Activated CD8-positive, alpha-beta memory T cell treated with anti-CD3 and anti-CD28 coated beads for 4 hours (primary cell): ENCODE results near the gene ALCAM.
"Not testable (repeated sequence)": the region's sequence is repeated elsewhere in the genome, so short reads cannot be mapped to it uniquely, and the experiment has no call there.

Experiments used
- DNase-seq, 2 donors: peaks; one replicate each; pipeline ENCODE4 v3.0.0-alpha.2; 2020; ENCODE audit warnings: low read depth in 2 of 2

The ALCAM gene

DNA sequence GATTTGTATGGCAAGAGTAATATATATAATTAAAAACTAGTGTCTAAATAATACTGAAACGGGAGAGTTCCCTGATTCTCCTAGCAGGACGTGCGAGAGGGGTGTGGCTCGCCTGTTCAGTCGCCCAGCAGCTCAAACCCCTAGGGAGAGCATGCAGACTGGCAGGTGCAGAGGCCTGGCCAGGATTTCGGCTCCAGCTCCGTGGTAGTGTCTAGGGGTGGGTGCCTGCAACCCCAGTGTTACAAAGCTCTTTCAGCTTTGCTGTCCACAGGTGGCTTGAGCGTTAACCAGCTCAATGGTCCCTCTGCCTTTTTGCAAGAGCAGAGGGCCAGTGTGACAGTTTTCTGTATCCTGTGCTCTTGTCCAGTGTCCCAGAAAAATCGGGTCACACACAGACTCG, 226.6 kb downstream of the ALCAM start:
- DNase-seq, result no peak

DNA sequence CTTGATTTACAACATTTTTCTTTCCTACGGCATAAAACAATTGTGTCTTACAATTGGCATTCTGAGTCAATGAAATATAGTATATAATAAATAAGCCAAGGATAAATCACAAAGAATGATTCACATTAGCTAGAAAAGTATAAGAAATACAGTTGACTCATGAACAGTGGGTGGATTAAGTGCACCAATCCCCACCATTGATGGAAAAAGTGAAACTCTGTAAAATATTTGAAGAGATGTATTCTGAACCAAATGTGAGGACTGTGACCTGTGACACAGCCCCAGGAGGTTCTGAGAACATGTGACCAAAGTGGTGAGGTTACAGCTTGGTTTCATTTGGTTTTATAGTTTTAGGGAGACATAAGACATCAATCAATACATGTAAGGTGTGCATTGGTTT, 227.5 kb downstream of the ALCAM start:
- DNase-seq, result no peak

DNA sequence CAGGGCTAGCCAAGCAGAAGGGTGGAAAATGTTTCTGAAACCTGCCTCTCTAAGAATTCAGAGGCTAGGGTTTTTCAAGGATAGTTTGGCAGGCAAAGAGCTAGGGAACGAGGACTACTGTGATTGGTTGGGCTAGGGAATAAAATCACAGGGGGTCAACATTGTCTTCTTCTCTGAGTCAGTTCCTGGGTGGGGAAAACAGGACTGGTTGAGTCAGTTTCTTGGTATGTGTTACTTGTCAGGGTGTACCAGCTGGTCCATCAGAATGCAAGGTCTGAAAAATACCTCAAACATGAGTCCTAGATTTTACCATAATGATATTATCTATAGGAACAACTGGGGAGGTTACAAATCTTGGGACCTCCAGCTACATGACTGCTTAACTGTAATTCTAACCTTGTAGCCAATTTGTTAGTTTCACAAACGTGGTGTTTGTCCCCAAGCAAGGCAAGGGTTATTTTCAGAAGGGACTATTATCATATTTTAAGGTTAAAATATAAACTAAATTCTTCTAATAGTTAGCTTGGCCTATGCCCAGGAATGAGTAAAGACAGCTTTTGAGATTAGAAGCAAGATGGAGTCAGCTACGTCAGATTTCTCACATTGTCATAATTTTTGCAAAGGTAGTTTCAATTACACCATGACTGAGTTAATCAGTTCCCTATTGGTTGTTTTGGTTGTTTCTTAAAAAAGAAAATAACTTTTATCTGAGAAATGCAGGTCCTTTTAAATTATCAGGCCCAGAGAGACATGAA, 231.5 kb downstream of the ALCAM start:
- no peak for DNase-seq

- DNase-seq, result no peak
These were observed 232.6 kb downstream of the ALCAM start for GRCh38 chr3:105599350-105599749.

DNA sequence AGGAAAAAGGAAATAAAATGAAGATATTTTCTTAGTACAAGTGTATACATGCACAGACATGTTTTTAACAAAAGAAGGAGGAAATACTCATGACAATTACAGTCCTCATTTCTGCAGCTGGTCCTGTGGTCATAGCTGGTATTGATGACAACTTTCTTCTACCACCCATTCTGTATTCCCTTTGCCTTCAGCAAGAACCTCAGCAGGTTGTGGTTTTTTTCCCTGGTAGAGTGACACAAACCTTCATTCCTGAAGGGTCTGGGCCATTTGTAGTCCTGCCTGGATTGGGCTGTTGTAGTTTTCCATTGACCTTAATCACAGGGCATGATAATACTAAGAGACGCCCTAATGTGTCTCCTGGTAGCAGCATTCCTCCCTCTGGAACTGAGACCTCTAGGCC, 235.0 kb downstream of the ALCAM start:
- DNase-seq, result not testable (repeated sequence)

DNA sequence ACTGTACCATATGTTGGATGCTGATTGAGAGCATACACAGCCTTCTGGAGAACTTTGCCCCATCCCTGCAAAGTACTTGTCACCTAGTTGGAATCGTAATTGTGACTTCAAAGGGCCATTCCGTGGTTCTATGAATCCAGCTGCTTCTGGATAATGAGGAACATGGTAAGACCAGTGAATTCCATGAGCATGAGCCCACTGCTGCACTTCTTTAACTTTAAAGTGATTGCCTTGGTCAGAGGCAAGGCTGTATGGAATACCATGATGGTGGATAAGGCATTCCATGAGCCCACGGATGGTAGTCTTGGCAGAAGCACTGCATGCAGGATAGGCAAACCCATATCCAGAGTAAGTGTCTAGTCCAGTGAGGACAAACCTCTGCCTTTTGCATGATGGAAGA, 235.6 kb downstream of the ALCAM start:
- not testable (repeated sequence) for DNase-seq

DNA sequence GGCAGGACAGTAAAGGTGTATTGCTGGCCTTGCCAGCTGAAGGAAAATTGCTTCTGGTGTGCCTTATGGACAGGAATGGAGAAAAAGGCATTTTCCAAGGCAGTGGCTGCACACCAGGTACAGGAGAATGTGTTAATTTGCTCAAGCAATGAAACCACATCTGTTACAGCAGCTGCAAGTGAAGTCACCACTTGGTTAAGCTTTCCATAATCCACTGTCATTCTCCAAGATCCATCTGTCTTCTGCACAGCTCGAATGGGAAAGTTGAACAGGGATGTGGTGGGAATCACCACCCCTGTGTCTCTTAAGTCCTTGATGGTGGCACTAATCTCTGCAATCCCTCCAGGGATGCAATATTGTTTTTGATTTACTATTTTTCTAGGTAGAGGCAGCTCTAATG, 236.8 kb downstream of the ALCAM start:
- DNase-seq, result not testable (repeated sequence)

DNA sequence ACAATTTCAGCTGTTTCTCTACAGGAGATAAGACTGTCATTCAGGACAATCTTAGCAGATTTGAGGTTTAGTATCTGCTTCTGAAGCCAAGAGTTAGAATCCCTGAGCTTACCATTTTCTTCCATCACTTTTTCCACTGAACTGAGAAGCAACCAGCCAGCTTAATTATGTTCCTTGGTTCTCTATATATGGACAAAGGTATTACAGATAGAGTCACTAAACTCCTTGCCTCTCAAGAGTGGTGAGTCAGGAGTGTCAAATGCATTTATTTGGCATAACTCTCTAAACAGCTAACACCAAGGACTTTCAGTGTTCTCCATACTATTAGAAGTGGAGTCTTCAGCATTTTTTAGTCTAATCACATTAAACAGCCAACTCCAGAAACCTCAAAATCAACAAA, 239.3 kb downstream of the ALCAM start:
- no peak for DNase-seq

DNA sequence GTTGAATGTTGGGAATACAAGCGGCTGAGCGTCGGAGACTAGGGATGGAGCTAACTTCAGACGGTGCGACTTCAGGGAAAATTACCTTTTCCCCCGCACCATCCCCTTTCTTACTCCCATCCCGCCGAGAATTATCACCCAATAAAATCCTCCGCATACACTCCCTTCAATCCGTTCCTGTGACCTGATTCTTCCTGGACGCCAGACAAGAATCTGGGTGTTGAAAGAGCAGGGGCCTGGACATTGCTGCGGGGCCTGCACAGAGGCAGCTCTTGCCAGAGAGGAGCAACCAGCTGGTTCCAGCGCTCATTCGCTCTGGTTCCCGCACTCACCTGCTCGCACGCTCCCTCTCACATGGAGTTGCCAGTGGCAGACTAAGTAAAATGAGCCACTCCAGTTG, 241.9 kb downstream of the ALCAM start:
- no peak for DNase-seq

- no peak for DNase-seq
These were observed 243.8 kb downstream of the ALCAM start for GRCh38 chr3:105610473-105610872.

DNA sequence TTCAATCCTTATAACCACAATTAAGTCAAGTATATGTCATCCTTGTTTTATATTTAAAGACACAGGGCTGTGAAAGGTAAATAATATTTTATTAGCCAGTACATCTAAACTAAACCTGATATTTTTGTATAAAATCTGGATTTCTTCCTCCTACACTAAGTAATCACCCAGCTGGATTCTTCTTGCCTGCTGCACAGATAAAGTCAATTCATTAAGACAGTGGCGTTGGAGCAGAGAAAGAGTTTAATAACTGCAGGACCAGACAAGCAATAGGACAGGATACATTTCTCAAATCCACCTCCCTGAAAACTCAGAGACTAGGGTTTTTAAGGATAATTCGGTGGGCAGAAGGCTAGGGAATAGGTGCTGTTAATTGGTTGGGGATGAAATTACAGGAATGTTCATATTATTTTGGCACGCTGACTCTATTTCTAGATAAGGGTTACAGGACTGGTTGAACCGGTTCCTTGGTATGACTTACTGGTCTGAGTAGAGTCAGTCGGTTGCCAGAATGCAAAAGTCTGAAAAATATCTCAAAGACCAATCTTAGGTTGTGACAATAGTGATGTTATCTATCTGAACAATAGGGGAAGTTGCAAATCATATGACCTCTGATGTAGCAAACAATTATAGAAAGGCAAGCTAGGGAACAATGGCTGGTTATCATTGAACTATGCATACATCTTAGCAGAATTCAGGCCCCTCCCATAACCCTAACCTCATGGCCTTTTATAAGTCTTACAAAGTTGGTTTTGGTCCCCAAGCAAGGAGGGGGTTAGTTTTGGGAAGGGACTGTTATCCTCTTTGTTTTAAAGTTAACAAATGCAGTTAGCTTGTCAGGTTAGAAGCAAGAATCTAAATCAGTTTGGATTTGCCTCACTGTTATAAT, 244.8 kb downstream of the ALCAM start:
- DNase-seq, result no peak

GRCh38 chr3:105613120-105613519, 246.4 kb downstream of the ALCAM start:
- DNase-seq, result no peak

DNA sequence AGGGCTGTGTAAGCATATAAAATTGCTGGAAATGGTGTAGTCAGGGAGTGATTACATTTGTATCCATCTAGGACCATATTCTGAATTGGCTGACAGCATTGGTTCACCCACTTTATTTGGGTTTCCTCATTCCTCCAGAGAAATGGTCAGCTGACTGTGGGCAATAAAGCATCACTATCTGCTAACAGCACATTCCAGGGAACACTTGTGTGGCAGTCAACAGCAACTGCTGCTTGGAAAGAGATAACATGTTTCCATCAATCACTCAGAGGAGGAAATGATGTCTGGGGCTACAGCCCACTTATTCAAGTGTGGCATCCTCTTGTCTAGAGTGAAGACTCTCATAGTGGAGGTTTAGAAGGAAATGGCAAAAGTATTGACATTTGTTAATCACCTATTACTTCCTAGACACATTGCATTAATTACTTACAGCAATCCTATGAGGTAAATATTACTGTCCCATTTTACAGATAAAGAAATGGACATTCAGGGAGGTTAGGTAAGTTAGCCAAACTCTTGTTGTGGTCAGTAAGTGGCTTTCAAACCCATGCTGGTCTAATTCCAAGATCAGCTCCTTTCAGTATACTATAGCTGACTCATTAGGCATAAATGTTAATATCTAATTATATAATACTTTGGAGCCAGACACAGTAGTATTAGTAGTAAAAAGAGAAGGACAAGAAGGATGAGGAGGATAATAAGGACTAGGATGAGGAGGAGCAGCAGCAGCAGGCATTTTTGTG, 247.8 kb downstream of the ALCAM start:
- DNase-seq, result no peak

DNA sequence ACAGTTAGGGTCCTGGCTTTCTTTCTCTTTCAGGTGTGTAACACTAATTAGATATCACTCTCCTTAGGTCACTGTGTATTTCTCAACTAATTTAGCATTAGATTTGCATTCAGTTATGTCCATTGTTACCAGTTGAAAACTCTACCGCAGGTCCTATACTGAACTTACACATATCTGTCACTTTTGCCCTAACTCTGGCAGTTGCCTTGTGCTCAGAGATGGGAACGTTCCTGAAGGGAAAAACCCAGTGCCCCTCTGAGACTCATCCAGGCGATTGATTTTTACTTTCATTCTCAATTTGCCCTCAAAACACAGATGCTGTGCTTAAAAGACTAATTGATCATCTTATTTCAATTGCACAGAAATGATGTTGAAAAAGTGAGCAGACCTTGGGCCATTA, 249.1 kb downstream of the ALCAM start:
- no peak for DNase-seq

DNA sequence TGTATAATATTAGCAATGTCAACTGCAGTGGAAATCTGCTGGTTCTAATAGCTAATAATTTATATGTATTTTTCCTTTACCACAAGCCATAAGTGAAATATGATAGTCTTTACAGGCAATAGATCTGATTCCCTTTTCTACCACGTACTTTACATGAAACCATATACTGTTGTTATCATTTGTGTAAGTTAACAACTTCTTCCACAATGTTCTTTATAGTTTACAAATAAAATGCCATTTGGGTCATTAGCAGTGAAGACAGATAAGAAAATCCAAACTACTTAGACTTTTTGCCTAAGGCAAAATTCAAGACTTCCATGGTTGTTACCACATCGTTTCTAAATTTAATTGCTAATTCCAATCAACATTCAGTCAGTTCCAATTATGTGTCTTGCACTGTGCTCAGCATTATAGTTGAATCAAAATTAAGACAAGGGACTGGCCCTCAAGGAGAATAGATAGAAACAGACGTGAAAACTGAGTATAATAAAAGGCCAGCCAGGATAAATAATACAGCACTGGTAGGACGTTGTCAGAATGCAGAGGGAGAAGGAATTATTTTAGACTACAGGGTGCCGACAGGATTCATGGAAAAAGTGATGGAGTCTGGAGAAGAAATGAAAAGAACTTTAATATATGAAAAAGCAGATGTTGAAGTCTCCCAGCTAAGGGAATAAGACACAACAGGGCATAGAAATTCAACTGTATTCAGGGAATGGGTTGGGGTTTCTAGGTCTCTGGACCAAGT, 249.8 kb downstream of the ALCAM start:
- DNase-seq, result no peak

DNA sequence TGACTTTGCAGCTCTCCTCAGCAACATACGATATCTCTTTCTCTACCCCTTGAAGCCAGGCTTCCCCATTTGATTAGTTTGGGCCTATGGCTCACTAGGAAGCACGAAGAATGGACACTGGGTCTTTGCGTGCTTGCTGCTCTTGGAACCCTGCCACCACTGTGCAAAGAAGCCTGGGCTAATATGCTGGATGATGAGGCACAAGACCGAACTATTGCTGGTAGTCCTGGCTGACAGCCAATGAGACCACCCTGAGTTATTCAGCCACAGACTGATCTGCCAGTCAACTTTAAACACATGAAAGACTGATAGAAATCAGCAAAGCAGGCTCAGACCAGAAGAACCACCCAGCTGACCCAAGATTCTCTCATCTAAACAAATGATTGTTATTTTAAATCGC, 251.8 kb downstream of the ALCAM start:
- DNase-seq, result no peak

- no peak for DNase-seq
These were observed 252.9 kb downstream of the ALCAM start for GRCh38 chr3:105619651-105620050.

GRCh38 chr3:105620236-105620635, 253.5 kb downstream of the ALCAM start:
- DNase-seq, result no peak

DNA sequence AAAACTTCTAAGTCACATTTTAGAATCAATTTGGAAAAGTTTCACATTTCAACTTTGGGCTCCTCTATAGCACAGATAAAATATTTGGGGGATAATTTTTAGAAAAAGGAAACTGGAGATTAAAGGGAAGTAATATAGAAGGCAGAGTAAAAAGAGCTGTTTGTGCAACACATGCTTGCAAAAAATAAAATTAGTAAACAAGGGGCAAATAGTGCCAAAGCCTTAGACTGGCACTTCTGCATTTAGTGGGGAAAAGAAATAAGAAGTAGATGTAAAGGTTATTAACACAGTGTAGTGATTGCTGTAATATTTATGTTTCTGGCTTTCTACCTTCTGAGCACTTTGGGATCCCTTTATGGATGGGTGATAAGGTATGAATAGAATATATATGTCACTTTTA, 255.5 kb downstream of the ALCAM start:
- DNase-seq, result no peak
